H1 (cell line): Measurements from ENCODE around the gene TUBGCP6. TPM values are rescaled to one million over a fixed set of nuclear protein-coding genes. Genes with fewer than 3 reads are reported as not detected.

Source experiments
- CTCF ChIA-PET: fragments of 300-600 bp; sonication (Branson Sonifier 250); formaldehyde crosslinking; loops from one replicate; lab custom pipeline; 2021; ENCODE audit not compliant: partially characterized antibody; lab: Charles Lee
- POLR2A ChIA-PET: fragments of 300-600 bp; sonication (Branson Sonifier 250); formaldehyde crosslinking; loops from one replicate; lab custom pipeline; 2021; ENCODE audit warnings: inconsistent platforms; ENCODE audit not compliant: partially characterized antibody; lab: Charles Lee
- DNase-seq, 2 experiments: peaks; one replicate each; pipeline versions ENCODE4 v3.0.0 to v3.0.0-alpha.2; 2010 to 2022; ENCODE audit warnings: low spot score in 2 of 2, low read depth in 1 of 2, mixed read lengths in 1 of 2
- FAIRE-seq: peaks from 2 replicates; lab custom pipeline; 2011; peaks lifted over from hg19 to GRCh38; lab: Jason Lieb, UNC
- H2AFZ ChIP-seq: 2 replicates; pipeline ENCODE4 v1.8.1; 2012; ENCODE audit warnings: low read length, inconsistent platforms
- H2AK5ac ChIP-seq: 2 replicates; pipeline ENCODE4 v1.6.1; 2013; ENCODE audit warnings: low read depth, low read length
- H2BK120ac ChIP-seq: replicated peaks from 2 replicates; pipeline ENCODE3; 2013; ENCODE audit warnings: low read depth, low read length, inconsistent platforms
- H2BK12ac ChIP-seq: 2 replicates; pipeline ENCODE4 v1.6.1; 2013; ENCODE audit warnings: low read depth, low read length
- H2BK15ac ChIP-seq: 2 replicates; pipeline ENCODE4 v1.6.1; 2013; ENCODE audit warnings: low read length
- H2BK20ac ChIP-seq: 2 replicates; pipeline ENCODE4 v1.6.1; 2013; ENCODE audit warnings: low read length
- H2BK5ac ChIP-seq: 2 replicates; pipeline ENCODE4 v1.6.1; 2013; ENCODE audit warnings: low read depth, low read length
- H3K14ac ChIP-seq: 2 replicates; pipeline ENCODE4 v1.6.1; 2013; ENCODE audit warnings: inconsistent platforms; ENCODE audit not compliant: insufficient read length
- H3K18ac ChIP-seq: 2 replicates; pipeline ENCODE4 v1.6.1; 2013; ENCODE audit warnings: low read length; ENCODE audit errors: extremely low read depth
- H3K23ac ChIP-seq: 2 replicates; pipeline ENCODE4 v1.6.1; 2013; ENCODE audit warnings: inconsistent platforms; ENCODE audit not compliant: insufficient read length
- H3K23me2 ChIP-seq: 2 replicates; pipeline ENCODE4 v1.6.1; 2013; ENCODE audit warnings: low read depth, low read length
- H3K27ac ChIP-seq: 2 replicates; pipeline ENCODE4 v1.6.1; 2011; ENCODE audit warnings: low read depth, low read length, inconsistent platforms
- H3K27me3 ChIP-seq, 4 experiments: replicated peaks in 1 of 4; 1 replicate in 1 of 4; 2 replicates in 3 of 4; pipeline versions ENCODE4 v1.6.1 to v1.8.1; 2011 to 2013; ENCODE audit warnings: low read length in 3 of 4, mild to moderate bottlenecking in 3 of 4, inconsistent platforms in 2 of 4, mixed read lengths in 2 of 4, moderate library complexity in 1 of 4; ENCODE audit not compliant: control insufficient read depth in 3 of 4, insufficient read depth in 3 of 4; ENCODE audit errors: extremely low read depth in 1 of 4
- H3K36me3 ChIP-seq, 4 experiments: 2 replicates each; pipeline versions ENCODE4 v1.6.1 to v1.8.1; 2011 to 2013; ENCODE audit warnings: mild to moderate bottlenecking in 4 of 4, low read length in 3 of 4, moderate library complexity in 2 of 4, control low read depth in 1 of 4, inconsistent platforms in 1 of 4; ENCODE audit not compliant: insufficient read depth in 4 of 4, control insufficient read depth in 2 of 4
- H3K4ac ChIP-seq: replicated peaks from 2 replicates; pipeline ENCODE3; 2013; ENCODE audit warnings: low read length, low read depth, mixed read lengths, inconsistent platforms; ENCODE audit not compliant: insufficient read length
- H3K4me1 ChIP-seq, 4 experiments: replicated peaks in 1 of 4; 1 replicate in 1 of 4; 2 replicates in 3 of 4; pipeline versions ENCODE4 v1.6.1 to v1.8.1; 2011 to 2013; ENCODE audit warnings: low read length in 3 of 4, inconsistent platforms in 2 of 4, mixed read lengths in 1 of 4; ENCODE audit not compliant: insufficient read depth in 4 of 4, control insufficient read depth in 3 of 4
- H3K4me2 ChIP-seq, 2 experiments: 2 replicates each; pipeline versions ENCODE4 v1.6.1 to v1.8.1; 2011 to 2013; ENCODE audit warnings: low read depth in 2 of 2, low read length in 2 of 2, control low read depth in 1 of 2, inconsistent platforms in 1 of 2, mild to moderate bottlenecking in 1 of 2; ENCODE audit not compliant: insufficient read depth in 1 of 2
- H3K4me3 ChIP-seq, 4 experiments: fragments of 200-600, 300-600 bp in 1 of 4; sonication (generic), shearing (Covaris generic), sonication (Bioruptor Twin) in 1 of 4; 2 replicates each; pipeline versions ENCODE4 v1.5.1 to v1.8.1; 2011 to 2016; ENCODE audit warnings: low read length in 4 of 4, low read depth in 3 of 4, control low read depth in 2 of 4, inconsistent platforms in 2 of 4, mild to moderate bottlenecking in 2 of 4, mixed read lengths in 1 of 4, moderate library complexity in 1 of 4; ENCODE audit not compliant: insufficient read depth in 2 of 4; ENCODE audit errors: extremely low read depth in 1 of 4
- H3K56ac ChIP-seq: replicated peaks from 2 replicates; pipeline ENCODE3; 2013; ENCODE audit warnings: low read depth, mild to moderate bottlenecking, mixed read lengths, low read length, inconsistent platforms; ENCODE audit not compliant: insufficient read length
- H3K79me1 ChIP-seq: 2 replicates; pipeline ENCODE4 v1.6.1; 2013; ENCODE audit warnings: low read depth, low read length, control low read depth
- H3K79me2 ChIP-seq, 2 experiments: 2 replicates each; pipeline versions ENCODE4 v1.6.1 to v1.8.1; 2012 to 2013; ENCODE audit warnings: low read length in 2 of 2, mild to moderate bottlenecking in 2 of 2, inconsistent platforms in 1 of 2; ENCODE audit not compliant: insufficient read depth in 2 of 2, control insufficient read depth in 1 of 2
- H3K9ac ChIP-seq, 4 experiments: replicated peaks in 1 of 4; 1 replicate in 1 of 4; 2 replicates in 3 of 4; pipeline versions ENCODE4 v1.6.1 to v1.8.1; 2011 to 2013; ENCODE audit warnings: low read depth in 3 of 4, low read length in 3 of 4, control low read depth in 2 of 4, mild to moderate bottlenecking in 2 of 4, moderate library complexity in 2 of 4, inconsistent platforms in 1 of 4; ENCODE audit errors: extremely low read depth in 1 of 4
- H3K9me3 ChIP-seq, 2 experiments: 2 replicates each; pipeline versions ENCODE4 v1.6.1 to v1.8.1; 2012 to 2013; ENCODE audit warnings: mild to moderate bottlenecking in 2 of 2, moderate library complexity in 2 of 2, control low read depth in 1 of 2, inconsistent platforms in 1 of 2, low read depth in 1 of 2, low read length in 1 of 2, mixed read lengths in 1 of 2; ENCODE audit not compliant: insufficient read depth in 2 of 2
- H4K20me1 ChIP-seq, 2 experiments: replicated peaks in 1 of 2; 2 replicates each; pipeline versions ENCODE3 to v1.8.1; 2011 to 2013; ENCODE audit warnings: inconsistent platforms in 2 of 2, low read length in 2 of 2, mild to moderate bottlenecking in 1 of 2; ENCODE audit not compliant: insufficient read depth in 2 of 2, control insufficient read depth in 1 of 2
- H4K5ac ChIP-seq: 2 replicates; pipeline ENCODE4 v1.6.1; 2013; ENCODE audit warnings: low read length, low read depth, mixed read lengths, inconsistent platforms; ENCODE audit not compliant: insufficient read length
- H4K8ac ChIP-seq: 2 replicates; pipeline ENCODE4 v1.8.0; 2013; ENCODE audit warnings: mild to moderate bottlenecking, moderate library complexity, low read length, inconsistent platforms; ENCODE audit not compliant: insufficient read depth; ENCODE audit errors: extremely low read depth
- H4K91ac ChIP-seq: replicated peaks from 2 replicates; pipeline ENCODE3; 2013; ENCODE audit warnings: low read length, mixed read lengths, inconsistent platforms; ENCODE audit not compliant: insufficient read length
- CHD1 ChIP-seq: IDR thresholded peaks from 2 replicates; pipeline ENCODE4 v1.6.1; 2012; ENCODE audit warnings: low read depth, low read length, improper control_type of control experiment
- NANOG ChIP-seq: IDR thresholded peaks from 2 replicates; pipeline ENCODE4 v1.6.1; 2011; ENCODE audit warnings: low read length, low read depth, mild to moderate bottlenecking, inconsistent platforms; ENCODE audit not compliant: insufficient read depth, poor library complexity, severe bottlenecking
- WGBS, 2 experiments: shearing (Covaris generic) in 1 of 2; methylation state at CpG; one replicate each; pipeline versions ENCODE4 v1.1.6 to v1.1.7; 2013 to 2015; ENCODE audit warnings: low lambda C conversion rate in 2 of 2, mixed read lengths in 2 of 2, inconsistent platforms in 1 of 2, low coverage in 1 of 2, missing lambda C conversion rate in 1 of 2; ENCODE audit not compliant: insufficient replicate concordance in 2 of 2, insufficient coverage in 1 of 2, insufficient read length in 1 of 2; ENCODE audit errors: extremely low coverage in 1 of 2, missing lambda C conversion rate in 1 of 2; 5-methylcytosine and 5-hydroxymethylcytosine counted together
- polyA plus RNA-seq, 7 experiments: library from polyadenylated mRNA; depleted of rRNA in 3 of 7; stranded (reverse) in 5 of 7; unstranded in 2 of 7; fragments of >200 nt in 5 of 7; fragments of 200-250 nt in 2 of 7; gene quantifications; 1 replicate in 5 of 7; 2 replicates in 1 of 7; 4 replicates in 1 of 7; pipeline versions ENCODE4 v1.2.1 to v1.2.3, GENCODE V29; 2011 to 2013; ENCODE audit warnings: missing spikeins in 2 of 7, mixed read lengths in 2 of 7
- total RNA-seq: library from RNA; stranded (reverse); fragmentation: NEBNext Ultra II Directional; extraction: Animal tissue kit (Norgen Biotek cat#: 25700); gene quantifications from 2 replicates; pipeline ENCODE4 v1.2.1, GENCODE V29; 2021

Gene TUBGCP6
- total and polyA plus RNA-seq, 2 of the 8 experiments (the other 6 are each of a cell fraction or from before 2014, with no cell fraction given), result 24.2 to 24.7 TPM

DNA sequence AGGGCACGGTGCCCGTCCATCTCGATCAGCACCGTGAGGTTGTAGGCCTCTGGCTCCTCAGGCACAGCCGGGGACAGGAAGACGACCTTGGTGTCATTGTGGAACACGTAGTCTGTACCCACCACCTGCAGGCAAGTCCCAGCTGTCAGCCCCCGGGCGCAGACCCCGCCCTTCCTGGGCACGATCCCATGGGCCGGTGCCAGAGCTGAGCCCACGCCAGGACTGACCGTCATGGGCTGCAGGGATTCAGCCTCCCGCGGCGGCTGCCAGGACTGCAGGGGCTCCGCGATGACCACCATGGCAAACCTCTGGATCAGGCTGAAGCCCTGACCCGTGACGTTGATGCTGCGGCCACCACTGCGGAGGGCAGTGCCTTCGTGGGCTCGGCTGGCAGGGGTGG, 37.1 kb upstream of the TUBGCP6 start:
- no peaks in the 10 kb centered on the region for H3K27me3 ChIP-seq
- H4K91ac ChIP-seq, result no peak overlapping the region
- no peak overlapping the region for H3K4me2 ChIP-seq
- peaks cover 0 to 2% (median 0%) of the 10 kb centered on the region in 4 experiments; a peak in 2 of 7 replicates for H3K4me1 ChIP-seq
- POLR2A ChIA-PET, result interaction anchor here (1.0 to 1.2 kb wide), 3 partner anchors 9 to 161 kb away, joined by 3 to 6 read pairs (median 4); no protein-coding TSS in a partner anchor
- no peak overlapping the region for H3K14ac ChIP-seq
- no peak overlapping the region for H2BK120ac ChIP-seq
- 0 out of 2 replicates have a peak overlapping the region, but pooled peaks have one; percentile 24 for H3K27ac ChIP-seq
- no peak overlapping the region for H2BK5ac ChIP-seq
- WGBS, 2 experiments, result 95% methylated on average over 14 of the region's 25 CpGs; no CpG with 5 or more reads in 1 of the 2 experiments
- no peak overlapping the region for H3K9ac ChIP-seq
- H2AFZ ChIP-seq, result no peak overlapping the region
- H3K79me2 ChIP-seq, result no peaks in the 10 kb centered on the region
- H4K8ac ChIP-seq, result no peak overlapping the region; the same call in 1 of the 2 replicates
- H3K36me3 ChIP-seq, result peaks cover 26 to 87% (median 41%) of the 10 kb centered on the region in 4 experiments
- H4K5ac ChIP-seq, result no peak overlapping the region
- H2BK12ac ChIP-seq, result no peak overlapping the region
- H3K23ac ChIP-seq, result no peak overlapping the region
- no peak for TF ChIP-seq NANOG
- TF ChIP-seq CHD1, result no peak
- TF ChIP-seq, all 59 proteins: peak for 0
- Histone ChIP-seq H2AK5ac (no peak overlapping the region), H3K56ac (no peak overlapping the region), H3K4ac (no peak overlapping the region), H2BK20ac (no peak overlapping the region), H3K23me2 (no peaks in the 10 kb centered on the region), H3K9me3 (peaks cover 0 to 6% of the 10 kb centered on the region in 2 experiments; a peak in 1 of 4 replicates), H2BK15ac (no peak overlapping the region), H3K18ac (no peak overlapping the region), H4K20me1 (peaks cover 0 to 10% of the 10 kb centered on the region in 2 experiments), H3K4me3 (no peak overlapping the region), H3K79me1 (no peaks in the 10 kb centered on the region)
- DNase-seq (no peak), FAIRE-seq (no peak)
- CTCF ChIA-PET, result interaction anchor here (1.2 to 3.5 kb wide), 4 partner anchors 9 to 59 kb away, joined by 3 to 11 read pairs (median 5); no protein-coding TSS in a partner anchor
